Astrocyte (in vitro differentiated cells and primary cell): ENCODE data around the gene HS3ST6.

ENCODE experiments used
- CTCF ChIP-seq: IDR thresholded peaks from 2 replicates; pipeline ENCODE4 v1.5.1; 2011; ENCODE audit warnings: low read depth, mild to moderate bottlenecking, inconsistent platforms, low read length, moderate library complexity; ENCODE audit not compliant: insufficient read depth
- EZH2 ChIP-seq: IDR thresholded peaks from 2 replicates; pipeline ENCODE4 v1.6.1; 2012; ENCODE audit warnings: mild to moderate bottlenecking, low read length, inconsistent platforms; ENCODE audit not compliant: insufficient read depth

- no peak for TF ChIP-seq EZH2
- no peak for TF ChIP-seq CTCF
These were observed 2.2 kb downstream of the HS3ST6 start for GRCh38 chr16:1915732-1916639.
